KMS-11 (cell line): Measurements from ENCODE around the gene DUS4L.

Source experiments
- H2AFZ ChIP-seq: fragments of 200-600 bp; sonication (generic); 2 replicates; pipeline ENCODE4 v1.6.1; 2016; ENCODE audit warnings: antibody characterized with exemption, mixed run types, low read depth
- H3K27ac ChIP-seq: fragments of 200-600 bp; sonication (generic); 2 replicates; pipeline ENCODE4 v1.6.1; 2016; ENCODE audit warnings: mild to moderate bottlenecking, mixed run types
- H3K27me3 ChIP-seq: fragments of 200-600 bp; sonication (generic); 2 replicates; pipeline ENCODE4 v1.6.1; 2017; ENCODE audit warnings: mild to moderate bottlenecking, low read depth, mixed run types, moderate library complexity; ENCODE audit not compliant: insufficient read depth
- H3K36me3 ChIP-seq: fragments of 200-600 bp; sonication (generic); 2 replicates; pipeline ENCODE4 v1.6.1; 2017; ENCODE audit warnings: mild to moderate bottlenecking, mixed run types; ENCODE audit not compliant: insufficient read depth
- H3K4me1 ChIP-seq: fragments of 200-600 bp; sonication (generic); 2 replicates; pipeline ENCODE4 v1.6.1; 2016; ENCODE audit warnings: mild to moderate bottlenecking, low read depth, mixed run types; ENCODE audit not compliant: poor library complexity, severe bottlenecking
- H3K4me2 ChIP-seq: fragments of 200-600 bp; sonication (generic); 2 replicates; pipeline ENCODE4 v1.7.0; 2016; ENCODE audit warnings: mild to moderate bottlenecking, mixed run types
- H3K4me3 ChIP-seq: fragments of 200-600 bp; sonication (generic); IDR thresholded peaks from 2 replicates; pipeline ENCODE4 v1.6.1; 2017; ENCODE audit warnings: low read depth, low read length, mixed read lengths; ENCODE audit not compliant: insufficient read depth
- H3K79me2 ChIP-seq: fragments of 200-600 bp; sonication (generic); 2 replicates; pipeline ENCODE4 v1.6.1; 2016; ENCODE audit warnings: low read depth, mixed run types; ENCODE audit not compliant: insufficient read depth
- H3K9ac ChIP-seq: fragments of 200-600 bp; sonication (generic); 2 replicates; pipeline ENCODE4 v1.6.1; 2016; ENCODE audit warnings: mild to moderate bottlenecking, mixed run types
- H4K20me1 ChIP-seq: fragments of 200-600 bp; sonication (generic); 2 replicates; pipeline ENCODE4 v1.6.1; 2016; ENCODE audit warnings: mild to moderate bottlenecking, mixed run types; ENCODE audit not compliant: insufficient read depth
- CTCF ChIP-seq: fragments of 200-600 bp; sonication (generic); conservative IDR thresholded peaks from 2 replicates; pipeline ENCODE4 v1.6.1; 2017; ENCODE audit warnings: low read depth, mild to moderate bottlenecking, antibody characterized with exemption, low read length, moderate library complexity, mixed read lengths

DUS4L gene

DNA sequence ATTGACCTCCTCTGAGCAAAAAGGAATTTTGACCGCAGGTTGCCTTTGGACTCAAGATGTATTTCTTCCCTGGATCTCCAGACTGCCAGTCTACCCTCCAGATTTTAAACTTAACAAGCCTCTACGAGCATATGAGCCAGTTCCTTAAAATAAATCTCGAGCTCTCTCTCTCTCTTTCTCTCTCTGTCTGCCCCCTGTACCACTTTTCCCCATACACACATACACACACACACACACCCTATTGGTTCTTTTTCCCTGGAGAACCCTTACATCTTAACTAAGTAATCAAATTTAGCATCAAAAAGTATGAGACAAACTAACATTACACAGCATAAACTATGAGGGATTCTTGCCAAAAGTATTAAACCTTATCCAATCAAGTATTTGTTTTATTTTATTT lies 27.6 kb downstream of the DUS4L start:
- Histone ChIP-seq H3K9ac (no peak overlapping the region), H2AFZ (no peak overlapping the region), H3K27ac (no peak overlapping the region), H3K27me3 (no peaks in the 10 kb centered on the region), H3K79me2 (no peaks in the 10 kb centered on the region), H3K4me1 (no peaks in the 10 kb centered on the region), H3K36me3 (no peaks in the 10 kb centered on the region), H3K4me2 (no peak overlapping the region), H3K4me3 (no peak overlapping the region), H4K20me1 (no peaks in the 10 kb centered on the region)
- TF ChIP-seq CTCF = no peak

DNA sequence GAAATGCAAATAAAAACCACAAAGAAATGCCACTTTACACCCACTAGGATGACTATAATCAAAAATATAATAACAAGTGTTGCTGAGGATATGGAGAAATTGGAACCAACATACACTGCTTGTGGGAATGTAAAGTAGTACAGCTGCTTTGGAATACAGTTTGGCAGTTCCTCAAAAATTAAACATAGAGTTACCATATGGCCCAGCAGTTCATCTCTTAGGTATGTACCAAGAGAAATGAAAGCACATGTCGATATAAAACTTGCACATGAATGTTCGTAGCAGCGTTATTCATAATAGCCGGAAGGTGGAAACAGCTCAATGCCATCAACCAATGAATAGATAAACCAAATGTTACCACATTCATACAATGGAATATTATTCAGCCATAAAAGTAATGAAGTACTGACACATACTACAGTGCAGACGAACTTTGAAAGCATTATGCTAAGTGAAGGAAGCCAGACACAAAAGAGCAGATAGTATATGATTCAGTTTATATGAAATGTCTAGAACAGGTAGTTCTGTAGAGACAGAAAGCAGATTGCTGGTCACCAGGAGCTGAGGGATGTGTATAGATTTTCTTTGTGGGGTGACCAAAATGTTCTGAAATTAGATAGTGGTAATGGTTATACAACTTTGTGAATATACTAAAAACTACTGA lies 28.7 kb downstream of the DUS4L start:
- H3K27ac ChIP-seq = no peak overlapping the region
- H3K36me3 ChIP-seq = no peaks in the 10 kb centered on the region
- no peak overlapping the region for H3K4me3 ChIP-seq
- no peaks in the 10 kb centered on the region for H3K27me3 ChIP-seq
- no peak for TF ChIP-seq CTCF
- H3K4me2 ChIP-seq = no peak overlapping the region
- H2AFZ ChIP-seq = no peak overlapping the region
- H3K79me2 ChIP-seq = no peaks in the 10 kb centered on the region
- no peaks in the 10 kb centered on the region for H3K4me1 ChIP-seq
- no peaks in the 10 kb centered on the region for H4K20me1 ChIP-seq
- no peak overlapping the region for H3K9ac ChIP-seq

DNA sequence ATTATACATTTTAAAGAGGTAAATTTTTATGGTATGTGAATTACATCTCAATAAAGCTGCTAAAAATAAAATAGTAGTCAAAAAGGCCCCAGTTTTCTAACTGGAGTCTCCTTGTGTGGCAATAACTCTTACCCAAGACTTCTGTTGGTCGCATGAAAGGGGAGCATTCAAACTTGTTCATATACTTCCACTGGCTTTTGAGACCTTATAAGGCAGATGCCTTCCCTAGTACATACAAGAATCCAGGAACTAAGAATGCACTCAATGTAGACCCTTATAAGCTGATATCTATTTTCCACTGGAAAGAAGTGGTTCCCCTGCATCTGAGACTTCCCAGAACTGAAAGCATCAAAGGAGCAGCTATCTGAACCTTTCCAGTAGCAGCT lies 29.2 kb downstream of the DUS4L start:
- no peaks in the 10 kb centered on the region for H3K36me3 ChIP-seq
- no peaks in the 10 kb centered on the region for H4K20me1 ChIP-seq
- no peaks in the 10 kb centered on the region for H3K4me1 ChIP-seq
- no peak overlapping the region for H3K9ac ChIP-seq
- no peak overlapping the region for H3K4me2 ChIP-seq
- no peak overlapping the region for H3K27ac ChIP-seq
- no peak overlapping the region for H3K4me3 ChIP-seq
- TF ChIP-seq CTCF = no peak
- H3K79me2 ChIP-seq = no peaks in the 10 kb centered on the region
- no peaks in the 10 kb centered on the region for H3K27me3 ChIP-seq
- H2AFZ ChIP-seq = no peak overlapping the region

GRCh38 chr7:107594961-107595737 lies 31.4 kb downstream of the DUS4L start:
- Histone ChIP-seq H3K79me2 (no peaks in the 10 kb centered on the region), H3K4me3 (no peak overlapping the region), H2AFZ (no peak overlapping the region), H3K27me3 (no peaks in the 10 kb centered on the region), H3K9ac (no peak overlapping the region), H3K36me3 (no peaks in the 10 kb centered on the region), H3K4me1 (no peaks in the 10 kb centered on the region), H4K20me1 (no peaks in the 10 kb centered on the region), H3K27ac (no peak overlapping the region), H3K4me2 (no peak overlapping the region)
- TF ChIP-seq CTCF = no peak
